Retinal pigment epithelial cell (primary cell): ENCODE results near the gene SOHLH1.

ENCODE experiments used
- DNase-seq: peaks from one replicate; pipeline ENCODE4 v3.0.0-alpha.2; 2010; ENCODE audit warnings: low read depth
- H3K4me3 ChIP-seq: 2 replicates; pipeline ENCODE4 v1.5.1; 2011; ENCODE audit warnings: mild to moderate bottlenecking, low read length, control low read depth, moderate library complexity
- TF ChIP-seq, protein P1 (sequence below): conservative IDR thresholded peaks from 2 replicates; pipeline ENCODE4 v1.5.1; 2011; ENCODE audit warnings: low read depth, low read length, control low read depth, inconsistent platforms

SOHLH1 gene

DNA sequence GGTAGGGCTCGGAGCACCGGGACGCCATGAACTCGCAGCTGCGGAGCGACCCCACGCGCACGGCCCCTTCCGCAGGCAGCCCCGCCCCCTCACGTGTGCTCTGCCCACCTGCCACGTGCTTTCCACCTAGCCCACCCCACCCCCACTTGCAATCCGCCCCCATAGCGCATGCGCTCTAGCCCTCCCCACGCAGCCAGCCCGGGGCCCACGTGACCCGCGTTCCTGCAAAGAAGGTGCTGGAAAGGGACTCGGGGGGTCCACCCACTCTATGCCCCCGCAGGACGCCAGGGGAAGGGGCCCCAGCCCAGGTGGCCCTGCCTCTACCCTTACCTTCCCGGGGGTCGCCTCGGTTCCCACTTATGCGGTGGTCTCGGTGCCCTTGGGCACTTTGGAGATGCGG, at the start of gene SOHLH1:
Gene SOHLH1, minus strand, starts transcription at position 42 of the 400 bp plus-strand sequence. Its CDS starts 14 bp downstream, at position 28.
- no peak for DNase-seq
- TF ChIP-seq, protein P1, sequence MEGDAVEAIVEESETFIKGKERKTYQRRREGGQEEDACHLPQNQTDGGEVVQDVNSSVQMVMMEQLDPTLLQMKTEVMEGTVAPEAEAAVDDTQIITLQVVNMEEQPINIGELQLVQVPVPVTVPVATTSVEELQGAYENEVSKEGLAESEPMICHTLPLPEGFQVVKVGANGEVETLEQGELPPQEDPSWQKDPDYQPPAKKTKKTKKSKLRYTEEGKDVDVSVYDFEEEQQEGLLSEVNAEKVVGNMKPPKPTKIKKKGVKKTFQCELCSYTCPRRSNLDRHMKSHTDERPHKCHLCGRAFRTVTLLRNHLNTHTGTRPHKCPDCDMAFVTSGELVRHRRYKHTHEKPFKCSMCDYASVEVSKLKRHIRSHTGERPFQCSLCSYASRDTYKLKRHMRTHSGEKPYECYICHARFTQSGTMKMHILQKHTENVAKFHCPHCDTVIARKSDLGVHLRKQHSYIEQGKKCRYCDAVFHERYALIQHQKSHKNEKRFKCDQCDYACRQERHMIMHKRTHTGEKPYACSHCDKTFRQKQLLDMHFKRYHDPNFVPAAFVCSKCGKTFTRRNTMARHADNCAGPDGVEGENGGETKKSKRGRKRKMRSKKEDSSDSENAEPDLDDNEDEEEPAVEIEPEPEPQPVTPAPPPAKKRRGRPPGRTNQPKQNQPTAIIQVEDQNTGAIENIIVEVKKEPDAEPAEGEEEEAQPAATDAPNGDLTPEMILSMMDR, result no peak

DNA sequence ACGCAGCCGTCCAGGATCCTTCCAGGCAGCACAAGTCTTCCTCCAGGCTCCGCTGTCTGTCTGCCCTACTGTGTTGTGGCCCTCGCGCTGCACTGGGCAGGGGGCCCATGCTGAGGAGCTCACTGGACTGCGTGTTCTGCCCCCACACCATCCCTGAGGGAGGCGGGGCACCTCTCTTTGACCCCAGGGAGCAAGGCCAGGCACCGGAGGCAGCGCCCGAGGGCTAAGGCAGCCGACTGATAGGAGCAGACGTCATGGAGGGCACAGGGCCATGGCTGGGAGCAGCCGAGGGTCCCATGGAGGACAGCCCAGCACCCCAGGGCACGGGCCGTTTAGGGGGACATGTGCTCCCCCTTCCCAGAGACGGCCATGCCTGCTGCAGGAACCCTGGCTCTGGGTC, 49.4 kb upstream of the SOHLH1 start:
- H3K4me3 ChIP-seq, result no peak overlapping the region
- no peak for DNase-seq
- TF ChIP-seq, protein P1, result no peak

More for the DNA sequence above, at the start of gene SOHLH1:
- H3K4me3 ChIP-seq, result no peak within 1 kb of the TSS

DNA sequence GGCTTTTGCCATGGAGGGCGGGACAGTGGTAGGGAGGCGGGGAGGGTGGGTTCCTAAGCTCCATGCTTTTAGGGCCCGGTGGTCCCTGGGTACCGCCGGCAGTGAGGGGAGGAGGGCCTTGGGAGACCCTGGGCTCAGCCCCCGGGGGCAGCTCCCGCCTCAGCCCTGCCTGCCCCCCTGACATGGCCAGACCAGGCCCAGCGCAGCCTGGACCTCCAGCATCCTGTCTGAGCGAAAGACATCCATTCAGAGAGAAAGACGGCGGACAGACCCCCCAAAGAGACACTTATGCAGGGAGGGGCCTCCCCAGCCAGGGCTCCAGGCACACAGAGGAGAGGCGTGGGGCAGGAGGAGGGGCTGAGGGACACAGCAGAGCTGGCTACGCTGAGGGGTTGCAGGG, 48.0 kb upstream of the SOHLH1 start:
- TF ChIP-seq, protein P1, result no peak
- no peak overlapping the region for H3K4me3 ChIP-seq
- DNase-seq, result no peak

DNA sequence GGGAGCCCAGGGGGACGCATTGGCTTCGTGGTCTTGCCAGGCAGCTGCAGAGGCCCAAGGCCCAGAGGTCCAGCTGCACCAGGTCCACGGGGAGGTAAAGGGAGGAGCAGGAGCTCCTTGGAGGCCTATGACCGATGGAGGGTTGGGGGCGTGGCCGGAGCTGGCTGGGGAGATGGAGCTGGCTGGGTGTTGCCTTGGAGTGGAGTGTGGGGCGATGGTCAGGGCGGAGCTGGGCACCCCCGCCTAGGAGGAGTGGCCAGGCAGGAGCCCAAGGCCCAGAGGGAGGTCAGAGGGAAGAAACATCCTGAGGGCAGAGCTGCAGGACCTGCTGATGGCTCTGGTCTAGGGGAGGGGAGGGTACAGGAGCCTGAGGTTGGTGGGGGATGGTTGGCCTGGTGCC, 47.3 kb upstream of the SOHLH1 start:
- DNase-seq, result no peak
- H3K4me3 ChIP-seq, result no peak overlapping the region
- TF ChIP-seq, protein P1, result no peak

DNA sequence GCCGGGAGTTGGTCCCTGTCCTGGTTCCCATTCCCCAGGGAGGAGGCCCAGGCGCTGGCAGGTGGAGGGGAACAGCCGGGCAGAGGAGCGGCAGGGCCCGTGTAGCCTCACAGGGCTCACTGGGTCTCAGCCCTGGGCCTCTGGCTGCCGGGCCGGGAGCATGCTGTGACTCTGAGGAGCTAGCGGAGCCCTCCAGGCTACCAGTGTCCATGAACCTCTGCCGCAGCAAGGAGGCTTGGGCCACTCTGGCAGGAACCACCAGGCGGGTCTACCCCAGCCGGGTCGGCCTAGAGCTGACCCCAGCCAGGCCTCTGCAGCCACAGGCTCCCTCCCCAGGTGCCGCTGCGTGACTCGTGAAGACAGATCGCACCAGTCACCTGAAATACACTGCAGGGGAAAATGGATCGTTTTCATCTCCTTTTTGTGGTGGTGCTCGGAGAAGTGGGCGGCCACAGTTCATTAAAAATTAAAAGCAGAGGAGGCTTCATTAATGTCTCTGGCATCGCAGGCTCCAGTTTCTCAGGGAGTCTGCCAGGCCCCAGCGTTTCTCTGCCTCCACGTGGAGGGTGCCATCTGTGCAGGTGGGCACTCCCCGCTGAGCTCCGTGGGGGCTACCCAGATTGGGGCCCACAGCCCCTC, 46.5 kb upstream of the SOHLH1 start:
- no peak overlapping the region for H3K4me3 ChIP-seq
- DNase-seq, result no peak
- TF ChIP-seq, protein P1, result no peak

DNA sequence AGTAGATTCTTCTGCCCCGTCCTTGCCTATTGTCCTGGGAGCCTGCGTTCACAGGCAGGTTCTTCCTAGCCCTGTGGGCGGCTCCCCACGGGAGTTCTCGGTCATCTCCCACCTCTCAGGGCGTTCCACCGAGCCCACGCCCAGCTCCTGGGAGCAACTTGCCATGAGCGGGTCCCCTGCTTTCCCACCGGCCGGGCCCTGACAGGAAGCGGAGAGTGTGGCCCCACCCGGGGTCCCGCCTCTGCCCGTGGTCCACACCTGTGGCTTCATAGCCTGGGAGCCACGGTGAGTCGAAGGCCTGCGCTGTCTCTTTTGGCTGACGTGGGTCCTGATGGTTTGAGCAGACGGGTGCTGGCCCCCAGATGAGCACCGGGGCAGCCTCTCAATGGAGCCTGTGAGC, 45.9 kb upstream of the SOHLH1 start:
- no peak for DNase-seq
- H3K4me3 ChIP-seq, result no peak overlapping the region
- TF ChIP-seq, protein P1, result no peak

- TF ChIP-seq, protein P1, result no peak
- DNase-seq, result no peak
- no peak overlapping the region for H3K4me3 ChIP-seq
These were observed 45.2 kb upstream of the SOHLH1 start for GRCh38 chr9:135744333-135745070.
